ENCODE measurements around the gene CNOT1.

GRCh38 chr16:58501242-58502131 lies 128.1 kb downstream of the CNOT1 start:
- TF ChIP-seq CTCF (IDR thresholded peaks at IDR 0.05 in 4 of 5, conservative IDR thresholded peaks at IDR 0.05 in 1 of 5) (no peak), POLR2A (IDR thresholded peaks at IDR 0.05) (no peak)
